ENCODE data around the gene ARMC3. TPM values are rescaled to one million over a fixed set of nuclear protein-coding genes. Genes with fewer than 3 reads are reported as not detected.
A peak's percentile ranks its signal among the peaks of the same experiment; 100 is the strongest.

The ARMC3 gene
- total and polyA plus RNA-seq, 9 of the 15 experiments (the other 6 are each of a cell fraction or from before 2014, with no cell fraction given) = 0.33 to 1.1 (median 0.62) TPM

GRCh38 chr10:23063045-23063972, 135.5 kb downstream of the ARMC3 start (continued):
- TF ChIP-seq ZNF639 (CRISPR knock-in tag; conservative IDR thresholded peaks at IDR 0.05 in 1 of 2, IDR thresholded peaks at IDR 0.05 in 1 of 2) = 0 out of 4 replicates have a peak, but pooled peaks of 1 of the 2 experiments have one; percentile 29
- peak; percentile 94 for TF ChIP-seq FOSL1 (tag; conservative IDR thresholded peaks at IDR 0.05)
- TF ChIP-seq TCF3 (CRISPR knock-in tag; IDR thresholded peaks at IDR 0.05) = peak; percentile 30; the same call in 1 of the 2 replicates
- TF ChIP-seq HDAC2 (IDR thresholded peaks at IDR 0.05) = peak; percentile 27; the same call in 1 of the 2 replicates
- TF ChIP-seq, protein P1, sequence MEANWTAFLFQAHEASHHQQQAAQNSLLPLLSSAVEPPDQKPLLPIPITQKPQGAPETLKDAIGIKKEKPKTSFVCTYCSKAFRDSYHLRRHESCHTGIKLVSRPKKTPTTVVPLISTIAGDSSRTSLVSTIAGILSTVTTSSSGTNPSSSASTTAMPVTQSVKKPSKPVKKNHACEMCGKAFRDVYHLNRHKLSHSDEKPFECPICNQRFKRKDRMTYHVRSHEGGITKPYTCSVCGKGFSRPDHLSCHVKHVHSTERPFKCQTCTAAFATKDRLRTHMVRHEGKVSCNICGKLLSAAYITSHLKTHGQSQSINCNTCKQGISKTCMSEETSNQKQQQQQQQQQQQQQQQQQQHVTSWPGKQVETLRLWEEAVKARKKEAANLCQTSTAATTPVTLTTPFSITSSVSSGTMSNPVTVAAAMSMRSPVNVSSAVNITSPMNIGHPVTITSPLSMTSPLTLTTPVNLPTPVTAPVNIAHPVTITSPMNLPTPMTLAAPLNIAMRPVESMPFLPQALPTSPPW (CRISPR knock-in tag; IDR thresholded peaks at IDR 0.05) = 0 out of 2 replicates have a peak, but pooled peaks have one; percentile 14
- peak; percentile 48 for TF ChIP-seq RFX1 (IDR thresholded peaks at IDR 0.05)
- TF ChIP-seq RBM14 (IDR thresholded peaks at IDR 0.05; ENCODE audit: borderline replicate concordance, insufficient read depth, low read depth, low read length) = no peak
- peak; percentile 55; the same call in 1 of the 2 replicates for TF ChIP-seq ARID1B (IDR thresholded peaks at IDR 0.05)
- TF ChIP-seq NRF1 (conservative IDR thresholded peaks at IDR 0.05 in 1 of 2, IDR thresholded peaks at IDR 0.05 in 1 of 2) = peak; percentile 35 to 47; a peak in 3 of 4 replicates
- TF ChIP-seq HDAC1 (IDR thresholded peaks at IDR 0.05) = 0 out of 4 replicates have a peak, but pooled peaks of 1 of the 2 experiments have one; percentile 27
- TF ChIP-seq TEAD4 (IDR thresholded peaks at IDR 0.05; ENCODE audit: low read length) = 0 out of 2 replicates have a peak, but pooled peaks have one; percentile 7
- no peak for TF ChIP-seq TEAD4 (CRISPR knock-in tag; IDR thresholded peaks at IDR 0.05; ENCODE audit: borderline replicate concordance)
- TF ChIP-seq ZKSCAN1 (IDR thresholded peaks at IDR 0.05; ENCODE audit: low read depth, low read length) = no peak
- peak; percentile 74 for TF ChIP-seq JUN (IDR thresholded peaks at IDR 0.05; ENCODE audit: borderline replicate concordance, low read depth, low read length)
- TF ChIP-seq JUN (CRISPR knock-in tag; IDR thresholded peaks at IDR 0.05; ENCODE audit: borderline replicate concordance) = no peak
- no peak for TF ChIP-seq ZNF77 (CRISPR knock-in tag; IDR thresholded peaks at IDR 0.05)
- no peak for TF ChIP-seq MED1 (CRISPR knock-in tag; IDR thresholded peaks at IDR 0.05; ENCODE audit: borderline replicate concordance)
- peak; percentile 60; the same call in 1 of the 2 replicates for TF ChIP-seq SMARCA4 (IDR thresholded peaks at IDR 0.05)
- TF ChIP-seq NR2C2 (CRISPR knock-in tag; IDR thresholded peaks at IDR 0.05) = no peak
- TF ChIP-seq NR2C2 (tag; IDR thresholded peaks at IDR 0.05) = peak; percentile 50
- TF ChIP-seq DPF2 (IDR thresholded peaks at IDR 0.05) = peak; percentile 60
- peak; percentile 32 for TF ChIP-seq SMARCE1 (IDR thresholded peaks at IDR 0.05)
- no peak for TF ChIP-seq BRF1 (IDR thresholded peaks at IDR 0.05; ENCODE audit: borderline replicate concordance, extremely low read depth, insufficient read length)
- TF ChIP-seq MTA2 (IDR thresholded peaks at IDR 0.05; ENCODE audit: low read depth) = 0 out of 2 replicates have a peak, but pooled peaks have one; percentile 6
- peak; percentile 93 for TF ChIP-seq JUND (IDR thresholded peaks at IDR 0.05; ENCODE audit: borderline replicate concordance, low read depth, low read length)
- peak; percentile 74; the same call in 2 of the 3 replicates for TF ChIP-seq JUND (tag; IDR thresholded peaks at IDR 0.05; ENCODE audit: borderline replicate concordance, low read depth, low read length)

All from K562 (cell line).